ENCODE measurements around the gene ESAM. TPM values are rescaled to one million over a fixed set of nuclear protein-coding genes. Genes with fewer than 3 reads are reported as not detected.

Gene ESAM
- total RNA-seq, 1 experiment from 2014 or later = 0.92 TPM

DNA sequence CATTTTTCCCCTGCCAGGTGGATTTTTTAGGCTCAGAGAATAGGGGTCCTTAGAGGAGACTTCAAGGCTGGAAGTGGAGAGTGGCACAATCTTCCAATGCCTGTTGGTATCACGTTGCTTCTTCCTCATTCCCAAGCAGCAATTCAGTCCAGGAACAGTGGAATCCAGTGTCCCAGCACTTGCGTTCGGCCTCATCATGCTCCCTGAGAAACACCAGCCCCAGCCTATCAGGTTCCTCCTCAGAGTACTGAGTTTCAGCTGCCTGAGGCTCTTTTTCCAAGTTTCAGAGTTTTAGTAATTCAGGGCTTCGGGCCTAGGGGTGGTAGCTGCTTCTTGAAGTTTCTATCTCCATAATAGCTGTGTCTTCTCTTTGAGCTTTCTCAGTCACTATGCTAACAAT lies 54.3 kb downstream of the ESAM start:
- H3K14ac ChIP-seq (ENCODE audit: insufficient read depth, low read length) = no peak overlapping the region
- H3T11ph ChIP-seq (ENCODE audit: low read length) = no peak overlapping the region
- H2AK5ac ChIP-seq (ENCODE audit: insufficient read length, low read length) = no peak overlapping the region
- no peak overlapping the region for H4K5ac ChIP-seq (ENCODE audit: insufficient read length, low read depth, low read length)
- H3K18ac ChIP-seq (ENCODE audit: insufficient read length, low read depth, low read length) = no peak overlapping the region
- Mint-ChIP-seq H3K27me3 (ENCODE audit: low read depth) (peaks cover 13% of the 10 kb centered on the region), H3K27ac (no peak overlapping the region), H3K9me3 (peaks cover 11 to 16% of the 10 kb centered on the region in 2 experiments), H3K36me3 (ENCODE audit: insufficient read depth in 1 of 3, low read depth in 3 of 3) (peaks cover 0 to 7% (median 4%) of the 10 kb centered on the region in 3 experiments; a peak in 5 of 7 replicates), H3K4me3 (no peak overlapping the region), H3K4me1 (no peaks in the 10 kb centered on the region)
- H2AFZ ChIP-seq (ENCODE audit: low read length) = no peak overlapping the region
- H3K4me1 ChIP-seq (ENCODE audit: insufficient read depth, low read length) = no peaks in the 10 kb centered on the region
- H2BK5ac ChIP-seq (ENCODE audit: insufficient read length, low read length) = no peak overlapping the region
- no peak for DNase-seq
- no peaks in the 10 kb centered on the region for H3K79me1 ChIP-seq (ENCODE audit: insufficient read depth, low read depth, low read length, poor library complexity, severe bottlenecking)
- H3K27ac ChIP-seq (ENCODE audit: insufficient read length, low read depth, low read length) = no peak overlapping the region
- H4K91ac ChIP-seq (ENCODE audit: insufficient read length, low read depth, low read length) = no peak overlapping the region
- H2BK15ac ChIP-seq (ENCODE audit: low read depth, low read length) = no peak overlapping the region
- H3K23ac ChIP-seq (ENCODE audit: insufficient read length, low read depth, low read length) = no peak overlapping the region
- H3K4me2 ChIP-seq (ENCODE audit: insufficient read depth, insufficient read length, low read length) = no peak overlapping the region
- H3K23me2 ChIP-seq (ENCODE audit: insufficient read length, low read depth, low read length, poor library complexity, severe bottlenecking) = no peaks in the 10 kb centered on the region
- H3K9ac ChIP-seq (ENCODE audit: extremely low read depth, insufficient read length, low read length) = no peak overlapping the region
- H3K79me2 ChIP-seq (ENCODE audit: insufficient read depth, low read length) = no peaks in the 10 kb centered on the region
- H2BK12ac ChIP-seq (ENCODE audit: insufficient read length, low read depth, low read length) = no peak overlapping the region
- no peak overlapping the region for H3K56ac ChIP-seq (ENCODE audit: insufficient read length, low read depth, low read length)
- no peak overlapping the region for H3K4ac ChIP-seq (ENCODE audit: low read depth, low read length)
- H3K9me3 ChIP-seq (ENCODE audit: control insufficient read depth, low read depth, low read length) = no peaks in the 10 kb centered on the region
- WGBS (ENCODE audit: extremely low coverage, insufficient read length, low lambda C conversion rate) = no CpG with 5 or more reads among the region's 4 CpGs
- H2BK20ac ChIP-seq (ENCODE audit: low read depth, low read length, poor library complexity, severe bottlenecking) = no peak overlapping the region
- H4K8ac ChIP-seq (replicated peaks; ENCODE audit: insufficient read length, low read depth, low read length) = no peak overlapping the region
- no peaks in the 10 kb centered on the region for H3K27me3 ChIP-seq (ENCODE audit: insufficient read depth, low read length)
- TF ChIP-seq, protein P1, sequence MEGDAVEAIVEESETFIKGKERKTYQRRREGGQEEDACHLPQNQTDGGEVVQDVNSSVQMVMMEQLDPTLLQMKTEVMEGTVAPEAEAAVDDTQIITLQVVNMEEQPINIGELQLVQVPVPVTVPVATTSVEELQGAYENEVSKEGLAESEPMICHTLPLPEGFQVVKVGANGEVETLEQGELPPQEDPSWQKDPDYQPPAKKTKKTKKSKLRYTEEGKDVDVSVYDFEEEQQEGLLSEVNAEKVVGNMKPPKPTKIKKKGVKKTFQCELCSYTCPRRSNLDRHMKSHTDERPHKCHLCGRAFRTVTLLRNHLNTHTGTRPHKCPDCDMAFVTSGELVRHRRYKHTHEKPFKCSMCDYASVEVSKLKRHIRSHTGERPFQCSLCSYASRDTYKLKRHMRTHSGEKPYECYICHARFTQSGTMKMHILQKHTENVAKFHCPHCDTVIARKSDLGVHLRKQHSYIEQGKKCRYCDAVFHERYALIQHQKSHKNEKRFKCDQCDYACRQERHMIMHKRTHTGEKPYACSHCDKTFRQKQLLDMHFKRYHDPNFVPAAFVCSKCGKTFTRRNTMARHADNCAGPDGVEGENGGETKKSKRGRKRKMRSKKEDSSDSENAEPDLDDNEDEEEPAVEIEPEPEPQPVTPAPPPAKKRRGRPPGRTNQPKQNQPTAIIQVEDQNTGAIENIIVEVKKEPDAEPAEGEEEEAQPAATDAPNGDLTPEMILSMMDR (conservative IDR thresholded peaks at IDR 0.05) = no peak
- no peaks in the 10 kb centered on the region for H4K20me1 ChIP-seq (ENCODE audit: control insufficient read depth, insufficient read depth, insufficient read length)
- H2BK120ac ChIP-seq (ENCODE audit: low read depth, low read length, poor library complexity, severe bottlenecking) = no peak overlapping the region

Other genes starting within 250 kb of the ESAM start
- gene OR8B12, start 218.6 kb downstream of the ESAM start, total RNA-seq (2021) = not detected in 2 replicates
- not detected in 2 replicates for gene OR8A1, start 192.3 kb downstream of the ESAM start, total RNA-seq (2021)
- not detected in 2 replicates for gene PANX3, start 150.9 kb downstream of the ESAM start, total RNA-seq (2021)
- gene TBRG1, start 139.4 kb downstream of the ESAM start, total RNA-seq (2021) = 23.9 and 25.8 TPM in 2 replicates
- 4.7 and 5.6 TPM in 2 replicates for gene SIAE, start 88.6 kb downstream of the ESAM start, total RNA-seq (2021)
- gene SPA17, start 88.4 kb downstream of the ESAM start, total RNA-seq (2021) = 6.9 and 7.2 TPM in 2 replicates
- 6.4 and 7.0 TPM in 2 replicates for gene NRGN, start 22.3 kb downstream of the ESAM start, total RNA-seq (2021)
- gene VSIG2, start 10.0 kb downstream of the ESAM start, total RNA-seq (2021) = not detected in 2 replicates
- gene MSANTD2, start 38.1 kb upstream of the ESAM start, total RNA-seq (2021) = 14.5 and 18.1 TPM in 2 replicates
- 11.8 and 12.6 TPM in 2 replicates for gene ROBO3, start 103.1 kb upstream of the ESAM start, total RNA-seq (2021)
- gene ROBO4, start 135.6 kb upstream of the ESAM start, total RNA-seq (2021) = not detected in 2 replicates
- not detected in 2 replicates for gene HEPN1, start 157.0 kb upstream of the ESAM start, total RNA-seq (2021)
- not detected in 2 replicates for gene HEPACAM, start 173.8 kb upstream of the ESAM start, total RNA-seq (2021)
- gene CCDC15, start 191.9 kb upstream of the ESAM start, total RNA-seq (2021) = 2.3 and 2.8 TPM in 2 replicates

All from H9 (cell line).